SK-N-SH (cell line): ENCODE measurements around the gene SH2B2. TPM values are rescaled to one million over a fixed set of nuclear protein-coding genes. Genes with fewer than 3 reads are reported as not detected.
"Not testable (repeated sequence)": the region's sequence is repeated elsewhere in the genome, so short reads cannot be mapped to it uniquely, and the experiment has no call there.

ENCODE experiments used
- CTCF ChIA-PET: fragments of 300-600, 350-600 bp; formaldehyde crosslinking; extraction: SDS; loops from one replicate; lab custom pipeline; 2021; lab: Yijun Ruan, JAX
- POLR2A ChIA-PET: fragments of 350-600 bp; sonication (Branson Sonifier 250); formaldehyde crosslinking; extraction: SDS; loops from one replicate; lab custom pipeline; 2020; ENCODE audit warnings: antibody characterized with exemption, inconsistent platforms; lab: Yijun Ruan, JAX
- DNase-seq: peaks from one replicate; pipeline ENCODE4 v3.0.0; 2012
- H2AFZ ChIP-seq: fragments of 200-600 bp; sonication (generic); 2 replicates; pipeline ENCODE4 v1.8.1; 2016; ENCODE audit warnings: antibody characterized with exemption, mild to moderate bottlenecking, low read depth
- H3F3A ChIP-seq: fragments of 200-600 bp; sonication (generic); replicated peaks from 2 replicates; pipeline ENCODE3; 2016; ENCODE audit warnings: antibody characterized with exemption, mild to moderate bottlenecking; ENCODE audit not compliant: insufficient read depth
- H3K27ac ChIP-seq, 2 experiments: fragments of 200-500 bp in 1 of 2; fragments of 200-600 bp in 1 of 2; sonication (Bioruptor generic) in 1 of 2; sonication (generic), shearing (Covaris generic) in 1 of 2; 2 replicates each; pipeline versions ENCODE4 v1.5.1 to v1.6.1; 2014 to 2016; ENCODE audit warnings: low read depth in 2 of 2, inconsistent platforms in 1 of 2, low read length in 1 of 2, mild to moderate bottlenecking in 1 of 2, mixed read lengths in 1 of 2
- H3K27me3 ChIP-seq: fragments of 200-600 bp; sonication (generic), shearing (Covaris generic); 2 replicates; pipeline ENCODE4 v1.6.1; 2016; ENCODE audit warnings: mixed run types; ENCODE audit not compliant: insufficient read depth
- H3K36me3 ChIP-seq, 2 experiments: fragments of 200-500 bp in 1 of 2; fragments of 200-600 bp in 1 of 2; sonication (Bioruptor generic) in 1 of 2; sonication (generic) in 1 of 2; replicated peaks in 1 of 2; 2 replicates each; pipeline versions ENCODE3 to v1.5.1; 2014 to 2016; ENCODE audit warnings: low read length in 1 of 2, mild to moderate bottlenecking in 1 of 2; ENCODE audit not compliant: insufficient read depth in 2 of 2, control insufficient read depth in 1 of 2
- H3K4me1 ChIP-seq, 2 experiments: fragments of 200-500 bp in 1 of 2; fragments of 200-600 bp in 1 of 2; sonication (Bioruptor generic) in 1 of 2; sonication (generic), shearing (Covaris generic) in 1 of 2; 2 replicates each; pipeline versions ENCODE4 v1.5.1 to v1.6.1; 2014 to 2016; ENCODE audit warnings: low read depth in 1 of 2, low read length in 1 of 2, mixed run types in 1 of 2; ENCODE audit not compliant: insufficient read depth in 2 of 2, control insufficient read depth in 1 of 2
- H3K4me2 ChIP-seq: fragments of 200-600 bp; sonication (generic), shearing (Covaris generic); 2 replicates; pipeline ENCODE4 v1.6.1; 2017; ENCODE audit warnings: mixed run types
- H3K4me3 ChIP-seq, 2 experiments: fragments of 200-500 bp in 1 of 2; fragments of 200-600 bp in 1 of 2; sonication (Bioruptor generic) in 1 of 2; sonication (generic), shearing (Covaris generic) in 1 of 2; 2 replicates each; pipeline versions ENCODE4 v1.5.1 to v1.8.1; 2014 to 2016; ENCODE audit warnings: low read depth in 2 of 2, inconsistent platforms in 1 of 2, low read length in 1 of 2, mild to moderate bottlenecking in 1 of 2, mixed read lengths in 1 of 2, moderate library complexity in 1 of 2
- H3K79me2 ChIP-seq: fragments of 200-600 bp; sonication (generic); 2 replicates; pipeline ENCODE4 v1.8.1; 2017; ENCODE audit warnings: mild to moderate bottlenecking; ENCODE audit not compliant: insufficient read depth
- H3K9ac ChIP-seq: fragments of 200-600 bp; sonication (generic); 2 replicates; pipeline ENCODE4 v1.6.1; 2017; ENCODE audit warnings: mixed run types
- H3K9me2 ChIP-seq: fragments of 200-600 bp; sonication (generic); 2 replicates; pipeline ENCODE4 v1.6.1; 2017; ENCODE audit warnings: mixed run types
- H3K9me3 ChIP-seq: fragments of 200-600 bp; sonication (generic); 2 replicates; pipeline ENCODE4 v1.6.1; 2017; ENCODE audit warnings: mixed run types, mild to moderate bottlenecking, moderate library complexity
- H4K20me1 ChIP-seq: fragments of 200-600 bp; sonication (generic); 2 replicates; pipeline ENCODE4 v1.6.1; 2017; ENCODE audit warnings: mild to moderate bottlenecking, mixed run types; ENCODE audit not compliant: insufficient read depth
- CHD2 ChIP-seq: fragments of 150-350 bp; IDR thresholded peaks from 2 replicates; pipeline ENCODE4 v1.6.1; 2018; ENCODE audit warnings: low read length; ENCODE audit not compliant: partially characterized antibody
- USF2 ChIP-seq: fragments of 150-350 bp; IDR thresholded peaks from 2 replicates; pipeline ENCODE4 v1.6.1; 2017; ENCODE audit warnings: antibody characterized with exemption, low read length, low read depth, borderline replicate concordance
- WGBS: methylation state at CpG from one replicate; pipeline ENCODE4 v1.1.6; 2017; ENCODE audit warnings: low lambda C conversion rate; 5-methylcytosine and 5-hydroxymethylcytosine counted together
- polyA plus RNA-seq, 3 experiments: library from polyadenylated mRNA; depleted of rRNA; stranded (reverse); fragments of >200 nt; gene quantifications; 2 replicates each; pipeline ENCODE4 v1.2.3, GENCODE V29; 2012

Gene SH2B2
- polyA plus RNA-seq, 1 of the 3 experiments (the other 2 are of a cell fraction): 4.7 TPM

GRCh38 chr7:102326157-102326889 is 39.7 kb downstream of the SH2B2 start (continued):
- TF ChIP-seq USF2 (no peak), CHD2 (no peak)

GRCh38 chr7:102327183-102327582 is 40.5 kb downstream of the SH2B2 start:
- 87% methylated on average over 6 of the region's 6 CpGs for WGBS
- H3F3A ChIP-seq, POLR2A ChIA-PET: not testable (repeated sequence)

GRCh38 chr7:102328863-102329262 is 42.2 kb downstream of the SH2B2 start:
- H3K36me3 ChIP-seq, H4K20me1 ChIP-seq, H3K27me3 ChIP-seq, H3K4me1 ChIP-seq, DNase-seq, H3K79me2 ChIP-seq, H3K9ac ChIP-seq, H3K27ac ChIP-seq, POLR2A ChIA-PET, H3K9me3 ChIP-seq, H3K9me2 ChIP-seq, CTCF ChIA-PET, H3K4me2 ChIP-seq, H3K4me3 ChIP-seq, H2AFZ ChIP-seq, H3F3A ChIP-seq: not testable (repeated sequence)
- WGBS: 86% methylated on average over 5 of the region's 5 CpGs

More at GRCh38 chr7:102327183-102327582, 40.5 kb downstream of the SH2B2 start:
- H3K27ac ChIP-seq, H4K20me1 ChIP-seq, H3K9me2 ChIP-seq, H3K27me3 ChIP-seq, H3K4me3 ChIP-seq, H3K79me2 ChIP-seq, H3K9me3 ChIP-seq, H3K9ac ChIP-seq, DNase-seq, CTCF ChIA-PET, H3K4me1 ChIP-seq, H3K36me3 ChIP-seq, H2AFZ ChIP-seq, H3K4me2 ChIP-seq: not testable (repeated sequence)

- H3K9ac ChIP-seq, H3K4me3 ChIP-seq, H3K36me3 ChIP-seq, H3K9me3 ChIP-seq, DNase-seq, H2AFZ ChIP-seq, H3K4me2 ChIP-seq, H4K20me1 ChIP-seq, H3K27me3 ChIP-seq, H3K79me2 ChIP-seq, H3F3A ChIP-seq, H3K4me1 ChIP-seq, H3K9me2 ChIP-seq, POLR2A ChIA-PET: not testable (repeated sequence)
- WGBS: 71% methylated on average over 9 of the region's 9 CpGs
- H3K27ac ChIP-seq: peak overlapping the region in 1 of 2 experiments; percentile 64; a peak in 1 of 4 replicates
- CTCF ChIA-PET: interaction anchor here (0.5 to 1.6 kb wide), 2 partner anchors 42 to 57 kb away, joined by 3 read pairs; partner anchors contain the start of gene SH2B2
Measured at GRCh38 chr7:102329366-102329765, 42.7 kb downstream of the SH2B2 start.

- H3K36me3 ChIP-seq, H2AFZ ChIP-seq, DNase-seq, H3K4me1 ChIP-seq, H3K4me2 ChIP-seq, H4K20me1 ChIP-seq, H3K9me3 ChIP-seq, H3K9me2 ChIP-seq, H3K79me2 ChIP-seq, H3K27me3 ChIP-seq, POLR2A ChIA-PET, H3K9ac ChIP-seq, H3F3A ChIP-seq, H3K27ac ChIP-seq, H3K4me3 ChIP-seq: not testable (repeated sequence)
- CTCF ChIA-PET: interaction anchor here (0.6 to 1.6 kb wide), 2 partner anchors 13 to 44 kb away, joined by 3 read pairs; partner anchors contain the start of gene SH2B2
- 66% methylated on average over 8 of the region's 8 CpGs for WGBS
Measured at GRCh38 chr7:102330666-102331460, 44.2 kb downstream of the SH2B2 start.

GRCh38 chr7:102335574-102335973 is 48.9 kb downstream of the SH2B2 start:
- H3K9me3 ChIP-seq, H4K20me1 ChIP-seq, H3K27me3 ChIP-seq, H3K4me2 ChIP-seq, H3K4me1 ChIP-seq, H3K4me3 ChIP-seq, DNase-seq, CTCF ChIA-PET, H3K9ac ChIP-seq, H3K79me2 ChIP-seq, H3K9me2 ChIP-seq, H2AFZ ChIP-seq, H3F3A ChIP-seq, H3K36me3 ChIP-seq, H3K27ac ChIP-seq: not testable (repeated sequence)
- WGBS: 93% methylated on average over 7 of the region's 7 CpGs
- POLR2A ChIA-PET: interaction anchor here (0.6 kb wide), 1 partner anchor 50 kb away, joined by 7 read pairs; no protein-coding TSS in a partner anchor
